K562 (cell line): ENCODE data around the gene PAF1. TPM values are rescaled to one million over a fixed set of nuclear protein-coding genes. Genes with fewer than 3 reads are reported as not detected.
A peak's percentile ranks its signal among the peaks of the same experiment; 100 is the strongest.

Experiments
- ATAC-seq: fragments of 200-7000 bp; cut with Tn5 transposase; 3 replicates; pipeline ENCODE4 v1.9.1; 2020; ENCODE audit warnings: moderate library complexity
- BruUV-seq: library from RNA; stranded (reverse); fragments of 400-500 nt; replicated peaks from 2 replicates; lab custom pipeline; 2021; lab: Mats Ljungman, UMichigan
- CTCF ChIA-PET: fragments of 300-600 bp; formaldehyde crosslinking; extraction: SDS; loops from one replicate; lab custom pipeline; 2021; ENCODE audit warnings: low intra/inter-chr PET ratio; lab: Yijun Ruan, JAX
- POLR2A ChIA-PET: fragments of 300-600, 350-650 bp; sonication (Branson Sonifier 250); formaldehyde crosslinking; extraction: SDS; loops from one replicate; lab custom pipeline; 2021; ENCODE audit warnings: antibody characterized with exemption, inconsistent platforms; lab: Yijun Ruan, JAX
- DNase-seq, 4 experiments: peaks; one replicate each; pipeline versions ENCODE4 v3.0.0 to v3.0.0-alpha.2; 2011 to 2018; ENCODE audit warnings: low spot score in 3 of 4, mixed read lengths in 3 of 4; ENCODE audit errors: extremely low read depth in 1 of 4
- FAIRE-seq: peaks from 2 replicates; lab custom pipeline; 2011; peaks lifted over from hg19 to GRCh38; lab: Jason Lieb, UNC
- H2AFZ ChIP-seq: 2 replicates; pipeline ENCODE4 v1.6.0; 2011; ENCODE audit warnings: low read depth, low read length, control low read depth, inconsistent platforms
- H3K27ac ChIP-seq: fragments of 200-600 bp; 3 replicates; pipeline ENCODE4 v1.8.0; 2011; ENCODE audit warnings: low read depth, mild to moderate bottlenecking, control low read depth, inconsistent platforms, low read length, moderate library complexity, mixed read lengths; ENCODE audit errors: extremely low read depth
- H3K27me3 ChIP-seq, 2 experiments: fragments of 300-600 bp in 1 of 2; 2 replicates in 1 of 2; 3 replicates in 1 of 2; pipeline versions ENCODE4 v1.6.0 to v1.8.0; 2011; ENCODE audit warnings: inconsistent platforms in 2 of 2, low read length in 2 of 2, mild to moderate bottlenecking in 1 of 2, mixed read lengths in 1 of 2, moderate library complexity in 1 of 2; ENCODE audit not compliant: control insufficient read depth in 2 of 2, insufficient read depth in 2 of 2
- H3K36me3 ChIP-seq: fragments of 300-600 bp; 3 replicates; pipeline ENCODE4 v1.8.0; 2011; ENCODE audit warnings: mild to moderate bottlenecking, low read length, inconsistent platforms; ENCODE audit not compliant: control insufficient read depth, insufficient read depth
- H3K4me1 ChIP-seq, 2 experiments: fragments of 200-600 bp in 1 of 2; replicated peaks in 1 of 2; 2 replicates in 1 of 2; 3 replicates in 1 of 2; pipeline versions ENCODE4 v1.5.1 to v1.8.0; 2011; ENCODE audit warnings: inconsistent platforms in 2 of 2, low read length in 2 of 2, mild to moderate bottlenecking in 1 of 2, mixed read lengths in 1 of 2, moderate library complexity in 1 of 2; ENCODE audit not compliant: control insufficient read depth in 2 of 2, insufficient read depth in 2 of 2
- H3K4me2 ChIP-seq: 2 replicates; pipeline ENCODE4 v1.6.1; 2011; ENCODE audit warnings: low read length, control low read depth, inconsistent platforms, mixed read lengths; ENCODE audit not compliant: insufficient read depth
- H3K4me3 ChIP-seq: fragments of 200-600 bp; sonication (generic), shearing (Covaris generic); 2 replicates; pipeline ENCODE4 v1.5.1; 2016; ENCODE audit warnings: control low read depth, inconsistent platforms
- H3K79me2 ChIP-seq: fragments of 200-600 bp; 3 replicates; pipeline ENCODE4 v1.8.0; 2011; ENCODE audit warnings: low read length, inconsistent platforms; ENCODE audit not compliant: control insufficient read depth, insufficient read depth
- H3K9ac ChIP-seq, 2 experiments: 2 replicates each; pipeline versions ENCODE4 v1.6.0 to v1.6.1; 2011; ENCODE audit warnings: low read depth in 2 of 2, low read length in 2 of 2, control low read depth in 1 of 2, inconsistent platforms in 1 of 2, mild to moderate bottlenecking in 1 of 2, mixed read lengths in 1 of 2; ENCODE audit not compliant: insufficient read depth in 1 of 2
- H3K9me1 ChIP-seq: one replicate; pipeline ENCODE4 v1.6.0; 2011; ENCODE audit warnings: inconsistent platforms, mild to moderate bottlenecking, low read length, moderate library complexity; ENCODE audit not compliant: control insufficient read depth, insufficient read depth
- H3K9me3 ChIP-seq: replicated peaks from 2 replicates; pipeline ENCODE4 v1.5.1; 2011; ENCODE audit warnings: low read depth, low read length, inconsistent platforms; ENCODE audit not compliant: control insufficient read depth, insufficient read depth
- H4K20me1 ChIP-seq: replicated peaks from 2 replicates; pipeline ENCODE4 v1.6.1; 2011; ENCODE audit warnings: low read length, inconsistent platforms, mixed read lengths; ENCODE audit not compliant: control insufficient read depth, insufficient read depth
- JUND ChIP-seq, 2 experiments: IDR thresholded peaks; 2 replicates in 1 of 2; 3 replicates in 1 of 2; pipeline ENCODE4 v1.6.1; 2011; ENCODE audit warnings: borderline replicate concordance in 2 of 2, low read depth in 2 of 2, low read length in 2 of 2, improper control_type of control experiment in 1 of 2, missing biosample characterization in 1 of 2, missing genetic modification characterization in 1 of 2, missing genetic modification reagents in 1 of 2
- POLR2A ChIP-seq: fragments of 450-650 bp; conservative IDR thresholded peaks from 2 replicates; pipeline ENCODE4 v1.6.1; 2016
- RBFOX2 ChIP-seq: fragments of 200-400 bp; formaldehyde crosslinking; IDR thresholded peaks from 2 replicates; pipeline ENCODE4 v1.6.1; 2017; ENCODE audit warnings: low read depth, mild to moderate bottlenecking, low read length, moderate library complexity
- ZBTB8A ChIP-seq: fragments of 450-650 bp; IDR thresholded peaks from 2 replicates; pipeline ENCODE4 v1.6.1; 2018; ENCODE audit warnings: mild to moderate bottlenecking, moderate library complexity; ENCODE audit not compliant: partially characterized antibody
- ZNF277 ChIP-seq: fragments of 250-450 bp; sonication (Bioruptor Pico); IDR thresholded peaks from 2 replicates; pipeline ENCODE4 v1.8.0; 2022; ENCODE audit warnings: inconsistent platforms, mild to moderate bottlenecking, moderate library complexity, borderline replicate concordance
- ZNF655 ChIP-seq: fragments of 250-450 bp; sonication (Bioruptor Pico); IDR thresholded peaks from 2 replicates; pipeline ENCODE4 v1.5.0; 2021
- WGBS: fragments of 100-300 bp; shearing (Covaris generic); methylation state at CpG from one replicate; pipeline ENCODE4 v1.1.6; 2016; ENCODE audit warnings: low coverage, mixed read lengths; ENCODE audit not compliant: insufficient coverage; ENCODE audit errors: missing lambda C conversion rate; 5-methylcytosine and 5-hydroxymethylcytosine counted together
- in situ Hi-C: fragments of 300-500 bp; cut with MboI; formaldehyde crosslinking; loops from 4 replicates; pipeline ENCODE4 v1.15.0; 2018; ENCODE audit warnings: inconsistent platforms, mixed read lengths
- intact Hi-C: fragments of 100-400 bp; cut with micrococcal nuclease; formaldehyde crosslinking; loops from 2 replicates; pipeline ENCODE4 v1.14.2; 2022
- polyA plus RNA-seq, 8 experiments: library from polyadenylated mRNA; depleted of rRNA in 4 of 8; stranded (reverse) in 5 of 8; unstranded in 3 of 8; fragments of >200 nt; fragmentation: Nextera tagmentation in 2 of 8; fragmentation: Illumina TruSeq in 1 of 8; extraction: Ambion mirVana in 2 of 8; extraction: Trizol in 1 of 8; gene quantifications; 2 replicates each; pipeline versions ENCODE4 v1.2.1 to v1.2.3, GENCODE V29; 2011 to 2014; ENCODE audit warnings: inconsistent platforms in 1 of 8, missing spikeins in 1 of 8
- total RNA-seq, 7 experiments: library from RNA; depleted of rRNA in 6 of 7; stranded (reverse); fragments of >200 nt in 6 of 7; fragmentation: Illumina TruSeq in 2 of 7; extraction: Trizol in 2 of 7; gene quantifications; 2 replicates each; pipeline versions ENCODE4 v1.2.1 to v1.2.3, GENCODE V29; 2011 to 2021; ENCODE audit warnings: low replicate concordance in 1 of 7

PAF1 gene
- total and polyA plus RNA-seq, 9 of the 15 experiments (the other 6 are each of a cell fraction or from before 2014, with no cell fraction given) = 1.5 to 45.0 (median 33.8) TPM

GRCh38 chr19:39388657-39389056 is 2.2 kb downstream of the PAF1 start:
- POLR2A ChIA-PET = interaction anchor here (0.6 to 2.0 kb wide), 2 partner anchors 9 to 15 kb away, joined by 3 to 5 read pairs; no protein-coding TSS in a partner anchor
- FAIRE-seq = no peak

DNA sequence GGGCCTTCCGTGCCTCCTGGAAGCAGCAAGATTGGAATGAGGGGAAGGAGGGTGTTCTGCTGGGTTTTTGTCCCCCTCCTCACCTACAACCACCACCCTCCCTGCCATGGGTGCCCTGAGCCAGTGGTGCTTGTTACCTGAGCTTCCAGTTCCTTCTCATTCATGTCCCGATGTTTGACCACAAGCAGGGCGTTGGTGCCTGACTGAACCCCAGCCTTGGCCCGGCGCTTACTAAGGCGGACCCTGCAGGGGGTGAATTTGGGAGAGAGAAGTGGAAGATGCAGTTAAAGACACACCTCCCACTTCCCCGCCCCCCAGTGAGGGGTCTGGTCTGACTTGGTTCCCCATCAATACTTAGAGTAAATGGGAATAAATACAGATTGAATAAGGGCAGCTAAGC is 4.3 kb downstream of the PAF1 start:
- Histone ChIP-seq H2AFZ (no peak overlapping the region), H3K4me1 (peaks cover 15 to 19% of the 10 kb centered on the region in 2 experiments), H3K36me3 (peaks cover 83% of the 10 kb centered on the region), H3K79me2 (peaks cover 19% of the 10 kb centered on the region), H3K9me3 (no peaks in the 10 kb centered on the region)
- 85% methylated on average over 6 of the region's 7 CpGs for WGBS
- DNase-seq = no peak
- in situ Hi-C loops = no loop called here
- CTCF ChIA-PET = no interaction called here
- intact Hi-C loops = no loop called here
- BruUV-seq = no TSS peak
- TF ChIP-seq RBFOX2 (0 out of 2 replicates have a peak, but pooled peaks have one; percentile 29), ZNF655 (CRISPR knock-in tag) (no peak), POLR2A (0 out of 2 replicates have a peak, but pooled peaks have one; percentile 18), ZBTB8A (no peak), ZNF277 (CRISPR knock-in tag) (no peak)
- TF ChIP-seq, all 486 proteins: peak for 2
- no peak overlapping the region for H3K9ac ChIP-seq
- H4K20me1 ChIP-seq = peaks cover 22% of the 10 kb centered on the region
- no peak overlapping the region for H3K4me3 ChIP-seq
- no peaks in the 10 kb centered on the region for H3K9me1 ChIP-seq
- H3K27ac ChIP-seq = no peak overlapping the region
- POLR2A ChIA-PET = no interaction called here
- H3K27me3 ChIP-seq = no peaks in the 10 kb centered on the region
- H3K4me2 ChIP-seq = no peak overlapping the region
- ATAC-seq (no peak), FAIRE-seq (no peak)

More at GRCh38 chr19:39388657-39389056, 2.2 kb downstream of the PAF1 start:
- ATAC-seq = no peak
- Histone ChIP-seq H3K9me3 (no peaks in the 10 kb centered on the region), H3K9me1 (no peaks in the 10 kb centered on the region), H3K9ac (no peak overlapping the region), H2AFZ (no peak overlapping the region), H3K4me3 (no peak overlapping the region), H3K79me2 (peaks cover 27% of the 10 kb centered on the region), H3K4me1 (peaks cover 11 to 22% of the 10 kb centered on the region in 2 experiments), H4K20me1 (0 out of 2 replicates have a peak, but pooled peaks cover 7% of the 10 kb centered on the region), H3K4me2 (no peak overlapping the region), H3K27me3 (no peaks in the 10 kb centered on the region), H3K27ac (no peak overlapping the region; the same call in 2 of the 3 replicates), H3K36me3 (peaks cover 67% of the 10 kb centered on the region)
- CTCF ChIA-PET = no interaction called here
- 89% methylated on average over 5 of the region's 5 CpGs for WGBS
- no peak for DNase-seq
- TF ChIP-seq JUND (IDR thresholded peaks at IDR 0.05; ENCODE audit: borderline replicate concordance, low read depth, low read length) (no peak), JUND (tag; IDR thresholded peaks at IDR 0.05; ENCODE audit: borderline replicate concordance, low read depth, low read length) (no peak), POLR2A (0 out of 2 replicates have a peak, but pooled peaks have one; percentile 27)
- BruUV-seq = TSS peak; percentile 70
- intact Hi-C loops = no loop called here
- in situ Hi-C loops = no loop called here
